H1 (cell line): ENCODE measurements around the gene XAF1. TPM values are rescaled to one million over a fixed set of nuclear protein-coding genes. Genes with fewer than 3 reads are reported as not detected.

Experiments used
- RXRA ChIP-seq: IDR thresholded peaks from 2 replicates; pipeline ENCODE4 v1.6.1; 2011; ENCODE audit warnings: low read depth, mild to moderate bottlenecking, low read length, moderate library complexity; ENCODE audit not compliant: insufficient read depth
- polyA plus RNA-seq, 7 experiments: library from polyadenylated mRNA; depleted of rRNA in 3 of 7; stranded (reverse) in 5 of 7; unstranded in 2 of 7; fragments of >200 nt in 5 of 7; fragments of 200-250 nt in 2 of 7; gene quantifications; 1 replicate in 5 of 7; 2 replicates in 1 of 7; 4 replicates in 1 of 7; pipeline versions ENCODE4 v1.2.1 to v1.2.3, GENCODE V29; 2011 to 2013; ENCODE audit warnings: missing spikeins in 2 of 7, mixed read lengths in 2 of 7
- total RNA-seq: library from RNA; stranded (reverse); fragmentation: NEBNext Ultra II Directional; extraction: Animal tissue kit (Norgen Biotek cat#: 25700); gene quantifications from 2 replicates; pipeline ENCODE4 v1.2.1, GENCODE V29; 2021
- TF ChIP-seq, protein P1 (sequence below): fragments of 300-600 bp; sonication (generic); IDR thresholded peaks from 2 replicates; pipeline ENCODE4 v1.7.1; 2012; ENCODE audit warnings: low read length, moderate library complexity, mild to moderate bottlenecking, inconsistent platforms; ENCODE audit not compliant: insufficient replicate concordance

XAF1 gene
- total and polyA plus RNA-seq, 2 of the 8 experiments (the other 6 are each of a cell fraction or from before 2014, with no cell fraction given): not detected

DNA sequence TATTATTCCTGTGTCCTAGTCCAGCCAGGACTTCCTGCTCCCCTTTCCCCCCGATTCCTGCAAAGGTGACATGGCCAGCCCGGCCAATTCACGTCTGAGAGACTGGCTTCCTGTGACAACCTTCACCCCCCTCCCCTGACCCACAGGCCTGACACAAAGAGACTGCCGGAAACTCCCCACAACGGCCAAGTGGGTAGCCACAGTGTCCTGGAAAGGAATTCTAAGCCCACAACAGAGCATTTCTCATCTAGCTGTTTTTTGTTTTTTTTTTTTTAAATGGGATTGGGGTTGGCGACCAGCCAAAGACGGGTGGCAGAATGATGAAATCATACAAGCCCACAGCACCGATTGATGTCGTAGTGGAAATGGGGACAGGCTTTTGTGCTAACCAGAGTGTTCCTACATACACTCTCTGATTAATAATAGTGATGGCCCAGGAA, 2.8 kb upstream of the XAF1 start (continued):
- TF ChIP-seq, protein P1, sequence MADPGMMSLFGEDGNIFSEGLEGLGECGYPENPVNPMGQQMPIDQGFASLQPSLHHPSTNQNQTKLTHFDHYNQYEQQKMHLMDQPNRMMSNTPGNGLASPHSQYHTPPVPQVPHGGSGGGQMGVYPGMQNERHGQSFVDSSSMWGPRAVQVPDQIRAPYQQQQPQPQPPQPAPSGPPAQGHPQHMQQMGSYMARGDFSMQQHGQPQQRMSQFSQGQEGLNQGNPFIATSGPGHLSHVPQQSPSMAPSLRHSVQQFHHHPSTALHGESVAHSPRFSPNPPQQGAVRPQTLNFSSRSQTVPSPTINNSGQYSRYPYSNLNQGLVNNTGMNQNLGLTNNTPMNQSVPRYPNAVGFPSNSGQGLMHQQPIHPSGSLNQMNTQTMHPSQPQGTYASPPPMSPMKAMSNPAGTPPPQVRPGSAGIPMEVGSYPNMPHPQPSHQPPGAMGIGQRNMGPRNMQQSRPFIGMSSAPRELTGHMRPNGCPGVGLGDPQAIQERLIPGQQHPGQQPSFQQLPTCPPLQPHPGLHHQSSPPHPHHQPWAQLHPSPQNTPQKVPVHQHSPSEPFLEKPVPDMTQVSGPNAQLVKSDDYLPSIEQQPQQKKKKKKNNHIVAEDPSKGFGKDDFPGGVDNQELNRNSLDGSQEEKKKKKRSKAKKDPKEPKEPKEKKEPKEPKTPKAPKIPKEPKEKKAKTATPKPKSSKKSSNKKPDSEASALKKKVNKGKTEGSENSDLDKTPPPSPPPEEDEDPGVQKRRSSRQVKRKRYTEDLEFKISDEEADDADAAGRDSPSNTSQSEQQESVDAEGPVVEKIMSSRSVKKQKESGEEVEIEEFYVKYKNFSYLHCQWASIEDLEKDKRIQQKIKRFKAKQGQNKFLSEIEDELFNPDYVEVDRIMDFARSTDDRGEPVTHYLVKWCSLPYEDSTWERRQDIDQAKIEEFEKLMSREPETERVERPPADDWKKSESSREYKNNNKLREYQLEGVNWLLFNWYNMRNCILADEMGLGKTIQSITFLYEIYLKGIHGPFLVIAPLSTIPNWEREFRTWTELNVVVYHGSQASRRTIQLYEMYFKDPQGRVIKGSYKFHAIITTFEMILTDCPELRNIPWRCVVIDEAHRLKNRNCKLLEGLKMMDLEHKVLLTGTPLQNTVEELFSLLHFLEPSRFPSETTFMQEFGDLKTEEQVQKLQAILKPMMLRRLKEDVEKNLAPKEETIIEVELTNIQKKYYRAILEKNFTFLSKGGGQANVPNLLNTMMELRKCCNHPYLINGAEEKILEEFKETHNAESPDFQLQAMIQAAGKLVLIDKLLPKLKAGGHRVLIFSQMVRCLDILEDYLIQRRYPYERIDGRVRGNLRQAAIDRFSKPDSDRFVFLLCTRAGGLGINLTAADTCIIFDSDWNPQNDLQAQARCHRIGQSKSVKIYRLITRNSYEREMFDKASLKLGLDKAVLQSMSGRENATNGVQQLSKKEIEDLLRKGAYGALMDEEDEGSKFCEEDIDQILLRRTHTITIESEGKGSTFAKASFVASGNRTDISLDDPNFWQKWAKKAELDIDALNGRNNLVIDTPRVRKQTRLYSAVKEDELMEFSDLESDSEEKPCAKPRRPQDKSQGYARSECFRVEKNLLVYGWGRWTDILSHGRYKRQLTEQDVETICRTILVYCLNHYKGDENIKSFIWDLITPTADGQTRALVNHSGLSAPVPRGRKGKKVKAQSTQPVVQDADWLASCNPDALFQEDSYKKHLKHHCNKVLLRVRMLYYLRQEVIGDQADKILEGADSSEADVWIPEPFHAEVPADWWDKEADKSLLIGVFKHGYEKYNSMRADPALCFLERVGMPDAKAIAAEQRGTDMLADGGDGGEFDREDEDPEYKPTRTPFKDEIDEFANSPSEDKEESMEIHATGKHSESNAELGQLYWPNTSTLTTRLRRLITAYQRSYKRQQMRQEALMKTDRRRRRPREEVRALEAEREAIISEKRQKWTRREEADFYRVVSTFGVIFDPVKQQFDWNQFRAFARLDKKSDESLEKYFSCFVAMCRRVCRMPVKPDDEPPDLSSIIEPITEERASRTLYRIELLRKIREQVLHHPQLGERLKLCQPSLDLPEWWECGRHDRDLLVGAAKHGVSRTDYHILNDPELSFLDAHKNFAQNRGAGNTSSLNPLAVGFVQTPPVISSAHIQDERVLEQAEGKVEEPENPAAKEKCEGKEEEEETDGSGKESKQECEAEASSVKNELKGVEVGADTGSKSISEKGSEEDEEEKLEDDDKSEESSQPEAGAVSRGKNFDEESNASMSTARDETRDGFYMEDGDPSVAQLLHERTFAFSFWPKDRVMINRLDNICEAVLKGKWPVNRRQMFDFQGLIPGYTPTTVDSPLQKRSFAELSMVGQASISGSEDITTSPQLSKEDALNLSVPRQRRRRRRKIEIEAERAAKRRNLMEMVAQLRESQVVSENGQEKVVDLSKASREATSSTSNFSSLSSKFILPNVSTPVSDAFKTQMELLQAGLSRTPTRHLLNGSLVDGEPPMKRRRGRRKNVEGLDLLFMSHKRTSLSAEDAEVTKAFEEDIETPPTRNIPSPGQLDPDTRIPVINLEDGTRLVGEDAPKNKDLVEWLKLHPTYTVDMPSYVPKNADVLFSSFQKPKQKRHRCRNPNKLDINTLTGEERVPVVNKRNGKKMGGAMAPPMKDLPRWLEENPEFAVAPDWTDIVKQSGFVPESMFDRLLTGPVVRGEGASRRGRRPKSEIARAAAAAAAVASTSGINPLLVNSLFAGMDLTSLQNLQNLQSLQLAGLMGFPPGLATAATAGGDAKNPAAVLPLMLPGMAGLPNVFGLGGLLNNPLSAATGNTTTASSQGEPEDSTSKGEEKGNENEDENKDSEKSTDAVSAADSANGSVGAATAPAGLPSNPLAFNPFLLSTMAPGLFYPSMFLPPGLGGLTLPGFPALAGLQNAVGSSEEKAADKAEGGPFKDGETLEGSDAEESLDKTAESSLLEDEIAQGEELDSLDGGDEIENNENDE: no peak
- TF ChIP-seq RXRA: no peak
- TF ChIP-seq, all 59 proteins: peak for 0
